Measurements from ENCODE around the gene IL12RB2.

GRCh38 chr1:67433837-67434236, 126.2 kb downstream of the IL12RB2 start:
- TF ChIP-seq CTCF (IDR thresholded peaks at IDR 0.05) (no peak), EZH2 (IDR thresholded peaks at IDR 0.05; ENCODE audit: borderline replicate concordance, insufficient read depth, low read depth, low read length, poor library complexity, severe bottlenecking) (no peak)
